Stimulated activated CD8-positive, alpha-beta memory T cell treated with anti-CD3 and anti-CD28 coated beads, Interleukin-15, amount 100 ng/mL, for 4 hours (primary cell): ENCODE measurements around the gene SELL.
"Not testable (repeated sequence)": the region's sequence is repeated elsewhere in the genome, so short reads cannot be mapped to it uniquely, and the experiment has no call there.

ENCODE experiments used
- DNase-seq, 2 donors: peaks; one replicate each; pipeline ENCODE4 v3.0.0-alpha.2; 2020; ENCODE audit warnings: low read depth in 2 of 2

SELL gene

GRCh38 chr1:169667699-169668596 is 43.5 kb downstream of the SELL start:
- not testable (repeated sequence) for DNase-seq

GRCh38 chr1:169667227-169667639 is 44.2 kb downstream of the SELL start:
- not testable (repeated sequence) for DNase-seq

GRCh38 chr1:169662680-169663079 is 48.7 kb downstream of the SELL start:
- not testable (repeated sequence) for DNase-seq

GRCh38 chr1:169661066-169661465 is 50.4 kb downstream of the SELL start:
- not testable (repeated sequence) for DNase-seq

- DNase-seq = not testable (repeated sequence)
Observed at GRCh38 chr1:169658777-169659176, 52.6 kb downstream of the SELL start.

- DNase-seq = no peak
Observed at GRCh38 chr1:169653873-169654272, 57.5 kb downstream of the SELL start.

GRCh38 chr1:169651035-169651434 is 60.4 kb downstream of the SELL start:
- no peak for DNase-seq

- DNase-seq = no peak
Observed at GRCh38 chr1:169650551-169650950, 60.9 kb downstream of the SELL start.

GRCh38 chr1:169648709-169649108 is 62.7 kb downstream of the SELL start:
- no peak for DNase-seq

- DNase-seq = no peak
Observed at GRCh38 chr1:169648187-169648586, 63.2 kb downstream of the SELL start.

- DNase-seq = no peak
Observed at GRCh38 chr1:169647512-169647911, 63.9 kb downstream of the SELL start.

GRCh38 chr1:169644297-169644696 is 67.1 kb downstream of the SELL start:
- no peak for DNase-seq
